Mesendoderm (in vitro differentiated cells): ENCODE measurements around the gene LRRC27.

ENCODE experiments used
- DNase-seq: peaks from one replicate; pipeline ENCODE4 v3.0.0; 2013
- H2AK5ac ChIP-seq: 2 replicates; pipeline ENCODE4 v1.6.1; 2013; ENCODE audit warnings: low read length, inconsistent platforms
- H2BK120ac ChIP-seq: 2 replicates; pipeline ENCODE4 v1.6.1; 2013; ENCODE audit warnings: low read depth, mild to moderate bottlenecking, low read length, moderate library complexity, mixed read lengths
- H2BK15ac ChIP-seq: replicated peaks from 2 replicates; pipeline ENCODE4 v1.6.1; 2013; ENCODE audit warnings: low read depth, mild to moderate bottlenecking, moderate library complexity
- H2BK5ac ChIP-seq: 2 replicates; pipeline ENCODE4 v1.6.1; 2013; ENCODE audit warnings: low read length, inconsistent platforms
- H3K18ac ChIP-seq: 2 replicates; pipeline ENCODE4 v1.6.1; 2013; ENCODE audit warnings: mild to moderate bottlenecking, low read length, mixed read lengths
- H3K23ac ChIP-seq: one replicate; pipeline ENCODE4 v1.6.1; 2013; ENCODE audit warnings: low read length
- H3K27ac ChIP-seq: 2 replicates; pipeline ENCODE4 v1.5.1; 2013; ENCODE audit warnings: low read depth, mild to moderate bottlenecking, inconsistent platforms, low read length, moderate library complexity
- H3K27me3 ChIP-seq: 2 replicates; pipeline ENCODE4 v1.6.1; 2013; ENCODE audit warnings: low read length, control low read depth, mild to moderate bottlenecking, inconsistent platforms; ENCODE audit not compliant: insufficient read depth, poor library complexity
- H3K36me3 ChIP-seq: 2 replicates; pipeline ENCODE4 v1.6.1; 2013; ENCODE audit warnings: low read length, inconsistent platforms; ENCODE audit not compliant: control insufficient read depth, insufficient read depth
- H3K4ac ChIP-seq: one replicate; pipeline ENCODE4 v1.6.1; 2013; ENCODE audit warnings: low read depth, mild to moderate bottlenecking, low read length, moderate library complexity
- H3K4me1 ChIP-seq: 2 replicates; pipeline ENCODE4 v1.6.1; 2013; ENCODE audit warnings: low read depth, low read length, inconsistent platforms; ENCODE audit not compliant: control insufficient read depth
- H3K4me2 ChIP-seq: 2 replicates; pipeline ENCODE4 v1.6.1; 2013; ENCODE audit warnings: low read length
- H3K4me3 ChIP-seq: 2 replicates; pipeline ENCODE4 v1.5.1; 2013; ENCODE audit warnings: mild to moderate bottlenecking, low read length
- H3K56ac ChIP-seq: one replicate; pipeline ENCODE4 v1.6.1; 2013; ENCODE audit warnings: low read length
- H3K79me1 ChIP-seq: 2 replicates; pipeline ENCODE4 v1.6.1; 2013; ENCODE audit warnings: low read length, inconsistent platforms
- H3K79me2 ChIP-seq: 2 replicates; pipeline ENCODE4 v1.6.1; 2013; ENCODE audit warnings: mild to moderate bottlenecking, low read length; ENCODE audit not compliant: control insufficient read depth, insufficient read depth
- H3K9ac ChIP-seq: 2 replicates; pipeline ENCODE4 v1.6.1; 2013; ENCODE audit warnings: low read length, inconsistent platforms
- H4K5ac ChIP-seq: one replicate; pipeline ENCODE4 v1.6.1; 2013; ENCODE audit warnings: low read length
- H4K8ac ChIP-seq: one replicate; pipeline ENCODE4 v1.6.1; 2013; ENCODE audit warnings: low read depth, mild to moderate bottlenecking, control low read depth, low read length, moderate library complexity
- WGBS: extraction: QIAGEN DNeasy Blood & Tissue Kit; methylation state at CpG from one replicate; pipeline ENCODE4 v1.1.7; 2013; ENCODE audit warnings: low lambda C conversion rate, missing lambda C conversion rate; ENCODE audit not compliant: insufficient coverage; ENCODE audit errors: extremely low coverage; 5-methylcytosine and 5-hydroxymethylcytosine counted together

Gene LRRC27

DNA sequence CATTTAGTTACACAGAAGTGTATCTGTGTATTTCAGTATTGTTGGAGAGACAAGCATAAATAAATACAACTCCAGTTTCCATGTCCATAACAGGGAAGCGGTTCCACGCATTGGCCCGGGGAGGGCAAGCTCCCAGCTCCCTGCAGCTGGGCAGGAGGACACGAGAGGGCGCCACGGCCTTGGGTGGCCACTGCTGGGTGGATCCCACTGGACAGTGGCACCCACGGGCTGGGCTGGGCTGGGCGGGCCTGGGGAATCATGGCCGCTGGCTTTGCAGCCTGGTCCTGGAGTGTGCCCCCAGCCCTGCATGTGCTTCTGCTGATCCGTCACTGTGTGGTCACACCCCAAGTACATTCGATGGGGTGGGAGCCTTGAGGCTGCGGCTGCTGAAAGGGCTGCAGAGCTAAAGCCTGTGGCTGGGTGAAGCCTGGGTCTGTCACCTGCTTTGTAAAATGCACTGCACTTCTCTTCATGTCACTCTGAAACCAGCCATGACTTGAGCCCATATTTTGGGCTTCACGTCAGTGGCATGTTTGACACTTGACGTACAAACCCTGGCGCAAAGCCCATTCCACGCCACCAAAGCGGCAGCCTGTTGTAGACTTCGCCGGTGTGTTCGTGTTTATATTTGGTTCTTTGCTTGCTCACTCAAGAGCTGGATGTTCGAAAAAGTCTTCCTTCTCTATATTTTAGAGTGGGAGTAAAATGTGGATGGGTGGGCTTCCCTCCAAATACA is 27.5 kb downstream of the LRRC27 start:
- H2BK5ac ChIP-seq, result no peak overlapping the region

DNA sequence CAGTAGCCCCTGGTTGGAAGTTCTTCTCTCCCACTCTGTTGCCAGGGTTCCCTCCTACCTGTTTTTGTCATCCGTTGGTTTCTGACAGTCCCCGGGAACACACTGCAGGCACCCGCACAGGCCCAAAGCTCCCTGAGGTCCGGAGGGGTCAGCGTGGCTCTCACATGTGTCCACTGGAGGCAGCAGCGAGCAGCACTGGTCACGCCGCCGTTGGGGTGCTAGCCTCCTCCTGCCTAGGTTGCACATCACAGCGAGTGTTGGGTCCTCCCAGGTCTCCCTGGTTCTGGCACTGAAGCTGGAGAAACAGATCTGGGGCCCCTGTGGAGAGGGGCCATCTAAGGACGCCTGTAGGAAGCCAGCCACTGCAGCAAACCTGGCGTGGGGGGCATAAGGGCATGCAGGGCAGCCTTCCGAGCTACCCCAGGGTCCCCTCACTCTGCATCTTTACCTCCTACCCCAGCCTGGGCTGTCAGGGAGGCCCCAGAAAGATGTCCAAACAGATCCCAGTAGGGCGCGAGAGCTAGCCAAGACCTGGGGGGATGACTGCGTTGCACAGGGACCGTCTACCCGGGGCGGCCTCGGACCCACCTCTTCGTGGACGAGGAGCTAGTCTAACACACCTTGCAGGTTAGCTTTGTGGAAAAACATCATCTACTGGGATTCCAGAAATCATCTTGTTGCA is 28.9 kb downstream of the LRRC27 start:
- H3K79me2 ChIP-seq, result no peaks in the 10 kb centered on the region
- H4K8ac ChIP-seq, result no peak overlapping the region
- no peak overlapping the region for H3K4me2 ChIP-seq
- no CpG with 5 or more reads among the region's 22 CpGs for WGBS
- H2BK5ac ChIP-seq, result no peak overlapping the region
- H3K4ac ChIP-seq, result no peak overlapping the region
- no peak overlapping the region for H2AK5ac ChIP-seq
- no peak overlapping the region for H2BK120ac ChIP-seq
- H3K9ac ChIP-seq, result no peak overlapping the region
- H3K79me1 ChIP-seq, result no peaks in the 10 kb centered on the region
- no peak overlapping the region for H3K27ac ChIP-seq
- H3K27me3 ChIP-seq, result no peaks in the 10 kb centered on the region
- no peak overlapping the region for H4K5ac ChIP-seq
- no peak overlapping the region for H3K56ac ChIP-seq
- H2BK15ac ChIP-seq, result no peak overlapping the region
- H3K18ac ChIP-seq, result no peak overlapping the region
- peaks cover 2% of the 10 kb centered on the region for H3K36me3 ChIP-seq
- no peaks in the 10 kb centered on the region for H3K4me1 ChIP-seq
- no peak overlapping the region for H3K23ac ChIP-seq
- peak; percentile 25 for DNase-seq
- no peak overlapping the region for H3K4me3 ChIP-seq

More for the DNA sequence above, 27.5 kb downstream of the LRRC27 start:
- H3K18ac ChIP-seq, result no peak overlapping the region
- H3K4me3 ChIP-seq, result no peak overlapping the region
- H3K4me1 ChIP-seq, result no peaks in the 10 kb centered on the region
- no peaks in the 10 kb centered on the region for H3K79me1 ChIP-seq
- H3K36me3 ChIP-seq, result peaks cover 2% of the 10 kb centered on the region
- H2AK5ac ChIP-seq, result no peak overlapping the region
- H3K27me3 ChIP-seq, result no peaks in the 10 kb centered on the region
- H3K23ac ChIP-seq, result no peak overlapping the region
- H3K9ac ChIP-seq, result no peak overlapping the region
- H4K8ac ChIP-seq, result no peak overlapping the region
- no peak overlapping the region for H4K5ac ChIP-seq
- no peak overlapping the region for H3K4me2 ChIP-seq
- H3K56ac ChIP-seq, result no peak overlapping the region
- no CpG with 5 or more reads among the region's 21 CpGs for WGBS
- no peak for DNase-seq
- H3K79me2 ChIP-seq, result no peaks in the 10 kb centered on the region
- H2BK120ac ChIP-seq, result no peak overlapping the region
- no peak overlapping the region for H3K27ac ChIP-seq
- no peak overlapping the region for H3K4ac ChIP-seq
- no peak overlapping the region for H2BK15ac ChIP-seq

DNA sequence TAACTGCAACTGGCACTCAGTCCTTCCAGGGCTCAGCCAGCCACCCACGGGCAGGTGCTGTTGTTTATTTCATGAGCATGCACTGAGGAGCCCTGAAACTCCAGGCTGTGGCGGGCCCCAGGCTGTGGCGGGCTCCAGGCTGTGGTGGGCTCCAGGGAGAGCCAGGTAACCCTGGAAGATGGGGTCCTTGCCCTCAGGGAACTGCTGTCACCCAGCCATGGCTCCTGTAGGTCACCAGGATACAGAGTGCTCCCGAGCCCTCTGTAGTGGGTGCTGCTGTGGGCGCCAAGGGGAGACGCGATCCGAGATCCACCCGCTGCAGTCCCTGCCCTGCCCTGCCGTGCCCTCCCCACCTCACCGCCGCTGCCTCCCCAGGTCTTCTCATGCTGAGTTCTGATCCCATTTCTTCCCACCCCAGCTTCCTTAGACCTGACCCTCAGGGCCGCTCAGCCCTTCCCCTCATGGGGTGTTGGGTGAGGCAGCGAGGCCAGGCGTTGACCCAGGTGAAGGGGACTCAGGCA is 29.6 kb downstream of the LRRC27 start:
- no CpG with 5 or more reads among the region's 15 CpGs for WGBS
- H4K5ac ChIP-seq, result no peak overlapping the region
- DNase-seq, result no peak

DNA sequence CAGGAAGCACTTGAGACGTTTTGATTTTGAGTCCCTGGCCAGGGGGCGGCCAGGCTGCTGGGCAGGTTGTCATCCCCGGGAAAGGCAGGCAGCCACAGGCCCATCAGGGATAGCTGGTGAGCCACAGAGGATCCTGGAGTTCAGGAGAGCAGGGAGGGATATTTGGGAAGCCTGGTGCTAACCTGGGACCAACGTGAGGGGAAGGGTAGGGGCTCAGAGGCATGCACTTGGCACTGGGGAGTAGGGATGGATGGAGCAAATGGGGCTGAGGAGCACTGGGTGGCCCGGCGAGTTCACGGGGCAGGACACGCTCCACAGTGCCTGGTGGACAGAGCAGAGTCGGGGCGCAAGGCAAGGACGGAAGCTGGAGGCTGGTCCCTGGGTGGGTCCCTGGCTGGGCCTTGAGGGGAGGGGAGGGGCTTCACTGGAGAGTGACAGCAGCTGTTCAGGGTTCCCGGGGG is 30.2 kb downstream of the LRRC27 start:
- no CpG with 5 or more reads among the region's 12 CpGs for WGBS
- H4K5ac ChIP-seq, result no peak overlapping the region
- no peaks in the 10 kb centered on the region for H3K79me2 ChIP-seq
- H3K23ac ChIP-seq, result no peak overlapping the region
- H2AK5ac ChIP-seq, result no peak overlapping the region
- H2BK5ac ChIP-seq, result no peak overlapping the region
- H3K9ac ChIP-seq, result no peak overlapping the region
- no peak overlapping the region for H3K4ac ChIP-seq
- H2BK120ac ChIP-seq, result no peak overlapping the region
- no peaks in the 10 kb centered on the region for H3K79me1 ChIP-seq
- H3K4me1 ChIP-seq, result no peaks in the 10 kb centered on the region
- H3K18ac ChIP-seq, result no peak overlapping the region
- no peak overlapping the region for H3K4me3 ChIP-seq
- no peak overlapping the region for H3K56ac ChIP-seq
- H3K4me2 ChIP-seq, result no peak overlapping the region
- no peak for DNase-seq
- H3K27me3 ChIP-seq, result no peaks in the 10 kb centered on the region
- peaks cover 2% of the 10 kb centered on the region for H3K36me3 ChIP-seq
- no peak overlapping the region for H3K27ac ChIP-seq
- H2BK15ac ChIP-seq, result no peak overlapping the region
- no peak overlapping the region for H4K8ac ChIP-seq

More for the DNA sequence above, 29.6 kb downstream of the LRRC27 start:
- H2BK5ac ChIP-seq, result no peak overlapping the region
- H3K27ac ChIP-seq, result no peak overlapping the region
- H4K8ac ChIP-seq, result no peak overlapping the region
- no peak overlapping the region for H3K18ac ChIP-seq
- no peak overlapping the region for H3K4me3 ChIP-seq
- H3K56ac ChIP-seq, result no peak overlapping the region
- no peak overlapping the region for H3K4ac ChIP-seq
- no peak overlapping the region for H2BK120ac ChIP-seq
- H3K9ac ChIP-seq, result no peak overlapping the region
- no peaks in the 10 kb centered on the region for H3K79me2 ChIP-seq
- H2AK5ac ChIP-seq, result no peak overlapping the region
- H3K4me2 ChIP-seq, result no peak overlapping the region
- H2BK15ac ChIP-seq, result no peak overlapping the region
- no peak overlapping the region for H3K23ac ChIP-seq
- no peaks in the 10 kb centered on the region for H3K27me3 ChIP-seq
- H3K79me1 ChIP-seq, result no peaks in the 10 kb centered on the region
- H3K36me3 ChIP-seq, result peaks cover 2% of the 10 kb centered on the region
- no peaks in the 10 kb centered on the region for H3K4me1 ChIP-seq

DNA sequence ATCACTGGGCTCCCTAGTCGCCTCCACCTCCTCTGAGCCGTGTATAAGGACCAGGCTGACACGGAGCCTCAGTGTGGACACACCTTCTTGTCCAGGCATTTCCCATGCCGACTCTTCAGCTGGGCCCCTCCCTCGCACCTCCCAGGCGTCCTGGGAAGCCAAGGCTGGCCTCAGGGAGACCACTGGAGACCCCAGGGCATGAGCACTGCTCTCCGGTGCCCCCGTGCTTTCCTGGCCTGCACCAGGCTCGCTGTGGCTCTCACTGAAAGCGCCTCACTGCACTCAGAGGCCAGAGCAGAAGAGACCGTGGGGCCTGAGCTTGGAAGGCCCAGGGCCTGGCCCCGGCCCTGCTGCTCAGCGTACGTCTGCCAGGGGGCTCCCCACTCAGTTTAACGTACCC is 31.4 kb downstream of the LRRC27 start:
- Histone ChIP-seq H3K4me3 (no peak overlapping the region), H3K4me1 (no peaks in the 10 kb centered on the region), H3K27ac (no peak overlapping the region), H3K4ac (no peak overlapping the region), H3K27me3 (no peaks in the 10 kb centered on the region), H2BK120ac (no peak overlapping the region), H3K23ac (no peak overlapping the region), H4K5ac (no peak overlapping the region), H4K8ac (no peak overlapping the region), H3K79me1 (no peaks in the 10 kb centered on the region), H3K79me2 (no peaks in the 10 kb centered on the region), H3K56ac (no peak overlapping the region), H3K9ac (no peak overlapping the region), H2BK5ac (no peak overlapping the region), H3K36me3 (peaks cover 2% of the 10 kb centered on the region), H2AK5ac (no peak overlapping the region), H3K18ac (no peak overlapping the region), H2BK15ac (no peak overlapping the region), H3K4me2 (no peak overlapping the region)
- WGBS, result no CpG with 5 or more reads among the region's 15 CpGs
- DNase-seq, result peak; percentile 21
